Erythroblast (primary cell): ENCODE data around the gene SACS.

Experiments
- GATA1 ChIP-seq: IDR thresholded peaks from 2 replicates; pipeline ENCODE4 v1.6.1; 2011; ENCODE audit warnings: low read depth, mild to moderate bottlenecking, control low read depth, low read length, moderate library complexity
- POLR2A ChIP-seq: IDR thresholded peaks from 2 replicates; pipeline ENCODE4 v1.6.1; 2011; ENCODE audit warnings: mild to moderate bottlenecking, low read length

GRCh38 chr13:23421596-23421995 is 11.9 kb downstream of the SACS start:
- TF ChIP-seq POLR2A = no peak
- TF ChIP-seq GATA1 = no peak
